A549 (cell line): Measurements from ENCODE around the gene DDX56. TPM values are rescaled to one million over a fixed set of nuclear protein-coding genes. Genes with fewer than 3 reads are reported as not detected.

Experiments
- ATAC-seq, 2 experiments: fragments of 200-7000 bp in 1 of 2; fragments of >200 bp in 1 of 2; cut with Nextera tagmentation in 1 of 2; cut with Tn5 transposase in 1 of 2; 3 replicates each; pipeline versions ENCODE4 v1.8.0 to v1.9.1; 2018 to 2020; ENCODE audit warnings: mild to moderate bottlenecking in 1 of 2, moderate library complexity in 1 of 2
- CTCF ChIA-PET: fragments of 300-600 bp; sonication (Branson Sonifier 250); formaldehyde crosslinking; extraction: SDS; loops from one replicate; lab custom pipeline; 2021; ENCODE audit warnings: antibody characterized with exemption, inconsistent platforms; lab: Yijun Ruan, JAX
- POLR2A ChIA-PET: fragments of 350-600 bp; formaldehyde crosslinking; extraction: SDS; loops from one replicate; lab custom pipeline; 2021; ENCODE audit warnings: antibody characterized with exemption, inconsistent platforms; lab: Yijun Ruan, JAX
- DNase-seq, 2 experiments: peaks; one replicate each; pipeline versions ENCODE4 v3.0.0 to v3.0.0-alpha.2; 2011 to 2016; ENCODE audit warnings: low read depth in 1 of 2, low spot score in 1 of 2
- FAIRE-seq: peaks from 2 replicates; lab custom pipeline; 2011; peaks lifted over from hg19 to GRCh38; lab: Jason Lieb, UNC
- H3K27ac ChIP-seq, 2 experiments: fragments of >200 bp; sonication (Bioruptor Twin); formaldehyde crosslinking; 3 replicates each; pipeline ENCODE4 v1.5.1; 2016 to 2017
- H3K4me1 ChIP-seq: fragments of >200 bp; sonication (Bioruptor Twin); formaldehyde crosslinking; 3 replicates; pipeline ENCODE4 v1.6.1; 2016
- H3K4me2 ChIP-seq: fragments of >200 bp; sonication (Bioruptor Twin); formaldehyde crosslinking; 3 replicates; pipeline ENCODE4 v1.6.1; 2016
- H3K4me3 ChIP-seq: fragments of >200 bp; sonication (Bioruptor Twin); formaldehyde crosslinking; 3 replicates; pipeline ENCODE4 v1.5.1; 2016
- H3K9me3 ChIP-seq: fragments of >200 bp; sonication (Bioruptor Twin); formaldehyde crosslinking; 3 replicates; pipeline ENCODE4 v1.6.1; 2016
- BHLHE40 ChIP-seq: IDR thresholded peaks from 2 replicates; pipeline ENCODE4 v1.6.1; 2012; ENCODE audit warnings: low read depth, low read length, inconsistent platforms
- CBX8 ChIP-seq: fragments of 200-600 bp; sonication (generic); IDR thresholded peaks from 2 replicates; pipeline ENCODE4 v1.6.1; 2016
- CHD2 ChIP-seq: fragments of 150-350 bp; IDR thresholded peaks from 2 replicates; pipeline ENCODE4 v1.6.1; 2014; ENCODE audit warnings: low read length; ENCODE audit not compliant: partially characterized antibody
- FOSB ChIP-seq: fragments of 250-450 bp; sonication (Bioruptor Pico); IDR thresholded peaks from 2 replicates; pipeline ENCODE4 v1.5.0; 2020; ENCODE audit warnings: mild to moderate bottlenecking, moderate library complexity
- HOXB5 ChIP-seq: fragments of 250-450 bp; sonication (Bioruptor Pico); IDR thresholded peaks from 2 replicates; pipeline ENCODE4 v1.5.0; 2020; ENCODE audit warnings: mild to moderate bottlenecking, moderate library complexity
- JUN ChIP-seq, 2 experiments: fragments of >200 bp; sonication (Bioruptor Twin); formaldehyde crosslinking; IDR thresholded peaks; 2 replicates in 1 of 2; 3 replicates in 1 of 2; pipeline ENCODE4 v1.6.1; 2016 to 2017
- JUNB ChIP-seq: fragments of >200 bp; sonication (Bioruptor Twin); formaldehyde crosslinking; IDR thresholded peaks from 2 replicates; pipeline ENCODE4 v1.6.1; 2016
- MAZ ChIP-seq: fragments of 150-350 bp; IDR thresholded peaks from 2 replicates; pipeline ENCODE4 v1.6.1; 2014; ENCODE audit warnings: antibody characterized with exemption, low read depth, low read length, borderline replicate concordance
- POLR2A ChIP-seq: IDR thresholded peaks from 2 replicates; pipeline ENCODE4 v1.6.1; 2012; ENCODE audit warnings: mild to moderate bottlenecking, low read length
- RNF2 ChIP-seq: fragments of 200-600 bp; sonication (generic); IDR thresholded peaks from 2 replicates; pipeline ENCODE4 v1.6.1; 2016; ENCODE audit warnings: low read depth, mild to moderate bottlenecking, antibody characterized with exemption, moderate library complexity, borderline replicate concordance
- SMC3 ChIP-seq: fragments of >200 bp; sonication (Bioruptor Twin); formaldehyde crosslinking; IDR thresholded peaks from 3 replicates; pipeline ENCODE4 v1.6.1; 2018; ENCODE audit warnings: inconsistent platforms
- SREBF2 ChIP-seq: fragments of 450-650 bp; IDR thresholded peaks from 2 replicates; pipeline ENCODE4 v1.6.1; 2014; ENCODE audit warnings: mild to moderate bottlenecking, moderate library complexity
- TFCP2L1 ChIP-seq: fragments of 250-450 bp; sonication (Bioruptor Pico); IDR thresholded peaks from 2 replicates; pipeline ENCODE4 v1.5.0; 2021; ENCODE audit warnings: mild to moderate bottlenecking
- ZFP36 ChIP-seq: fragments of 450-650 bp; IDR thresholded peaks from 2 replicates; pipeline ENCODE4 v1.6.1; 2014; ENCODE audit warnings: borderline replicate concordance; ENCODE audit not compliant: partially characterized antibody
- ZSCAN20 ChIP-seq: fragments of 250-450 bp; sonication (Bioruptor Pico); IDR thresholded peaks from 2 replicates; pipeline ENCODE4 v1.8.0; 2022; ENCODE audit warnings: mild to moderate bottlenecking, moderate library complexity
- WGBS: methylation state at CpG from one replicate; pipeline ENCODE4 v1.1.6; 2017; ENCODE audit errors: missing lambda C conversion rate; 5-methylcytosine and 5-hydroxymethylcytosine counted together
- polyA plus RNA-seq, 4 experiments: library from polyadenylated mRNA; depleted of rRNA in 3 of 4; stranded (reverse); fragments of >200 nt; fragmentation: RNase III in 1 of 4; extraction: RNeasy Plus Mini Kit Qiagen cat#74134 plus additional on column Dnase treatment in 1 of 4; gene quantifications; 2 replicates in 3 of 4; 3 replicates in 1 of 4; pipeline ENCODE4 v1.2.3, GENCODE V29; 2011 to 2017
- TF ChIP-seq, protein P1 (sequence below): fragments of 450-650 bp; IDR thresholded peaks from 2 replicates; pipeline ENCODE4 v1.6.1; 2014; ENCODE audit warnings: antibody characterized with exemption
- TF ChIP-seq, protein P2 (sequence below): fragments of >200 bp; sonication (Bioruptor Twin); formaldehyde crosslinking; IDR thresholded peaks from 3 replicates; pipeline ENCODE4 v1.5.1; 2016
- TF ChIP-seq, protein P3 (sequence below): IDR thresholded peaks from 2 replicates; pipeline ENCODE4 v1.6.1; 2012
- TF ChIP-seq, protein P4 (sequence below): fragments of 250-450 bp; sonication (Bioruptor Pico); IDR thresholded peaks from 2 replicates; pipeline ENCODE4 v1.5.0; 2020; ENCODE audit warnings: low read depth, mild to moderate bottlenecking, moderate library complexity
- TF ChIP-seq, protein P5 (sequence below): fragments of 200-600 bp; sonication (generic); IDR thresholded peaks from 2 replicates; pipeline ENCODE4 v1.6.1; 2016; ENCODE audit warnings: antibody characterized with exemption, mild to moderate bottlenecking, moderate library complexity
- TF ChIP-seq, protein P6 (sequence below): IDR thresholded peaks from 2 replicates; pipeline ENCODE4 v1.6.1; 2012
- TF ChIP-seq, protein P7 (sequence below): IDR thresholded peaks from 2 replicates; pipeline ENCODE4 v1.6.1; 2012; ENCODE audit warnings: low read depth, borderline replicate concordance

DDX56 gene
- polyA plus RNA-seq, 2 of the 4 experiments (the other 2 are of a cell fraction): 96.1 to 97.7 TPM

DNA sequence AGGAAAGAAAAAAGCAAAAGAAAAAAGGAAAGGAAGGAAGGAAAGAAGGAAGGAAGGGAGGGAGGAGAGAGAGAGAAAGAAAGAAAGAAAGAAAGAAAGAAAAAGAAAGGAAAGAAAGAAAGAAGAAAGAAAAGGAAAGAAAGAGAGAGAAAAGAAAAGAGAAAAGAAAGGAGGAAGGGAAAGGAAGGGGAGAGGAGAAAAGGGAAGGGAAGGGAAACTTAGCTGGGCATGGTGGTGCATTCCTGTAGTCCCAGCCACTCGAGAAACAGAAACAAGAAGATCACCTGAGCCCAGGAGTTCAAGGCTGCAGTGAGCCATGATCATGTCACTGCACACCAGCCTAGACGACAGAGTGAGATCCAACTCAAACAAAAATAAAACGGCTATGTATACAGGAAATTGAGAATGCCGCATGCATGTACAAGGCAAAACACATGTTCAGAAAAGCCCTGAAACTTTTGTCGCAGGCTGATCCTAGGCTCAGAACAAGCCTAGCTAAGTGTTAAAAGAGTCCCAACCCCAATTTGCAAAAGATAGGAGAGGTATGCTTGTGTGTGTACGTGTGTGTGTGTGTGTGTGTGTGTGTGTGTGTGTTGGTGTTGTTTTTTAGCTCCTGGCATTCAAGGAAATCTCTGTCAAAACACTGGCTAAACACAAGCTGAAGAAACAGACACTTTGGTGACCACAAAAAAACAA lies 26.0 kb downstream of the DDX56 start (continued):
- TF ChIP-seq, protein P1, sequence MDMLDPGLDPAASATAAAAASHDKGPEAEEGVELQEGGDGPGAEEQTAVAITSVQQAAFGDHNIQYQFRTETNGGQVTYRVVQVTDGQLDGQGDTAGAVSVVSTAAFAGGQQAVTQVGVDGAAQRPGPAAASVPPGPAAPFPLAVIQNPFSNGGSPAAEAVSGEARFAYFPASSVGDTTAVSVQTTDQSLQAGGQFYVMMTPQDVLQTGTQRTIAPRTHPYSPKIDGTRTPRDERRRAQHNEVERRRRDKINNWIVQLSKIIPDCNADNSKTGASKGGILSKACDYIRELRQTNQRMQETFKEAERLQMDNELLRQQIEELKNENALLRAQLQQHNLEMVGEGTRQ: no peak

DNA sequence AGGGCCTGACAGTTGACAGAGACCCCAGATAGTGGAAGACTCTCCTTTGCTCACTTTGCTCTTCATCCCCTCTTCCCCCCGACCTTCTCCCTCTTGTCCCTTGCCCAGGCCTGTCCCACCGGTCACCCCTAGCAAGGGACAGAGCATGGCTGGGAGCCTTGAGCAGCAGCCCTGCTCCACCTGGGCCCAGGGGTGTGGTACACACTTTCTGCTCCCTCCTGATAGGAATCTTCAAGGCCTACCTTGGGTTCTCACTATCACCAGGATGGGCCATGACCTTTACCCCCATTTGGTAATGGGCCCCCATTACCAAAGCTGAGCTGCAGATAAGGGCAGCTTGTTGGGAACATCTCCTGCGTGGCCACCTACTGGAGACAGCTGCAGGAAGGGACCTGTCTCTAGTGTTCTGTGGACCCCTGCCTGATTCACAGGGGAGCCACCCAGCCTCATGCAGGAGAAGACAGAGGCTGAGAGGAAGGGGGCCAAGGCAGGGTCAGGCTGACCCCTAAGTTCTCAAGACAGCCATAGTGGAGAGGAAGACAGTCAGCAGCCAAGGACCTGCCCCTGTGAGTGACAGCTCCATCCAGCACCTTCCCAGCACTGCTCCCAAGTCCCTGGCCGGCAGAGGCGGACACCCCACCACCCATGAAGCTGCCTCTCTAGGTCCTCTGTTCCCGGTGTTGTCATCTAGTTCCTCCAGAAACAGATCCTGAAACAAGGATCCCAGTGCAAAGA lies 31.7 kb downstream of the DDX56 start:
- H3K4me1 ChIP-seq: peaks cover 18% of the 10 kb centered on the region
- no peak overlapping the region for H3K4me3 ChIP-seq
- H3K9me3 ChIP-seq: no peaks in the 10 kb centered on the region
- no peak overlapping the region for H3K4me2 ChIP-seq
- CTCF ChIA-PET: interaction anchor here (0.6 to 5.7 kb wide), 5 partner anchors 7 to 302 kb away, joined by 3 to 30 read pairs (median 5); no protein-coding TSS in a partner anchor
- POLR2A ChIA-PET: interaction anchor here (0.7 kb wide), 1 partner anchor 32 kb away, joined by 3 read pairs; the partner anchor contains the start of gene DDX56
- no peak for DNase-seq
- ATAC-seq: peak in 1 of 2 experiments; percentile 17; a peak in 2 of 6 replicates
- 70% methylated on average over 6 of the region's 6 CpGs for WGBS
- no peak for FAIRE-seq
- peak overlapping the region in 1 of 2 experiments; percentile 55; a peak in 2 of 6 replicates for H3K27ac ChIP-seq
- TF ChIP-seq, protein P2, sequence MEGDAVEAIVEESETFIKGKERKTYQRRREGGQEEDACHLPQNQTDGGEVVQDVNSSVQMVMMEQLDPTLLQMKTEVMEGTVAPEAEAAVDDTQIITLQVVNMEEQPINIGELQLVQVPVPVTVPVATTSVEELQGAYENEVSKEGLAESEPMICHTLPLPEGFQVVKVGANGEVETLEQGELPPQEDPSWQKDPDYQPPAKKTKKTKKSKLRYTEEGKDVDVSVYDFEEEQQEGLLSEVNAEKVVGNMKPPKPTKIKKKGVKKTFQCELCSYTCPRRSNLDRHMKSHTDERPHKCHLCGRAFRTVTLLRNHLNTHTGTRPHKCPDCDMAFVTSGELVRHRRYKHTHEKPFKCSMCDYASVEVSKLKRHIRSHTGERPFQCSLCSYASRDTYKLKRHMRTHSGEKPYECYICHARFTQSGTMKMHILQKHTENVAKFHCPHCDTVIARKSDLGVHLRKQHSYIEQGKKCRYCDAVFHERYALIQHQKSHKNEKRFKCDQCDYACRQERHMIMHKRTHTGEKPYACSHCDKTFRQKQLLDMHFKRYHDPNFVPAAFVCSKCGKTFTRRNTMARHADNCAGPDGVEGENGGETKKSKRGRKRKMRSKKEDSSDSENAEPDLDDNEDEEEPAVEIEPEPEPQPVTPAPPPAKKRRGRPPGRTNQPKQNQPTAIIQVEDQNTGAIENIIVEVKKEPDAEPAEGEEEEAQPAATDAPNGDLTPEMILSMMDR: no peak
- no peak for TF ChIP-seq TFCP2L1 (CRISPR knock-in tag)
- TF ChIP-seq JUNB: no peak
- no peak for TF ChIP-seq SREBF2
- no peak for TF ChIP-seq ZFP36
- TF ChIP-seq, protein P3, sequence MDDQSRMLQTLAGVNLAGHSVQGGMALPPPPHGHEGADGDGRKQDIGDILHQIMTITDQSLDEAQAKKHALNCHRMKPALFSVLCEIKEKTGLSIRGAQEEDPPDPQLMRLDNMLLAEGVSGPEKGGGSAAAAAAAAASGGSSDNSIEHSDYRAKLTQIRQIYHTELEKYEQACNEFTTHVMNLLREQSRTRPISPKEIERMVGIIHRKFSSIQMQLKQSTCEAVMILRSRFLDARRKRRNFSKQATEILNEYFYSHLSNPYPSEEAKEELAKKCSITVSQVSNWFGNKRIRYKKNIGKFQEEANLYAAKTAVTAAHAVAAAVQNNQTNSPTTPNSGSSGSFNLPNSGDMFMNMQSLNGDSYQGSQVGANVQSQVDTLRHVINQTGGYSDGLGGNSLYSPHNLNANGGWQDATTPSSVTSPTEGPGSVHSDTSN: no peak
- TF ChIP-seq, all 56 proteins: peak for 0

DNA sequence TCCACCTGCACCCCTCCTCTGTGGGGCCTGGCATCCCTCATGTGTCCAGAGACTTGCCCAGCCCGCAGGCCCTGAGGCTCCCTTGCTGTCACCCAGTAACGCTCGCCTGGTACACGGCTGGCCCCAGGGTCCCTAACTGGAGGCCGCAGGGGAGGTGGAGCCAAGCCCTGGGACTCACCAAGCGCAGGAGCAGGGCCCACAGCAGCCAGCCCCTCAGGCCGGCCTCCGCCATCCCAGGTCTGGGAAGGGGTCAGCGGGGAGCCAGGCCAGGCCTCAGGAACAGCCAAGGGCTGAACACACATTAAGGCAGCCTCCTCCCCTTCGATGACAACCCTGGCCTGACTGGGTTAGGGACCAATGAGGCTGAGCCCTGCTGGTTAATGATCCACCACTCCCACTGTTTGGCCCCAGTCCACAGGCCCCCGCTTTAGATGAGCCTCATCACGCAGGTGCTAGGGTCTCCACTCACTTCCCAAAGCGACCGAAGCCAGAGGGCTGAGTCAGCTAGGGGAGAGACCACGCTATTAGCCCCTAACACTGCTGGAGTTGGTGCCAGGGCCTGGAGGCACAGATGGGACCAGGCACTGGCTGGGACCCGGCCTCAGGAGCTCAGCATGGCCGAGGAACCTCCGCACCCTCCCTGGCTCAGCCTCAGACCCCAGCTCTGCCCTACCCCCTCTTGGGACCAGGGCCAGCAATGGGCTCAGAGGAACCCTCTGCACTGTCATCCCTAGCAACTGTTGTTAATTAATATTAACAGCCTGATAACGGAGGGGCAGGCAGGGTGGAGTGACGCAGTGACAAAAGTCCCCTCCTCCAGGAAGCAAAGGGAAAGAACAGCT lies 32.5 kb downstream of the DDX56 start, which contains the start of gene NPC1L1:
TSS of gene NPC1L1 (minus strand) at position 303 of the 842 bp plus-strand sequence. CDS start at position 232, 71 bp downstream.
- H3K4me1 ChIP-seq: peaks cover 18% of the 10 kb centered on the region
- H3K27ac ChIP-seq: peak within 1 kb of the TSS in 1 of 2 experiments; percentile 24; a peak in 1 of 6 replicates
- FAIRE-seq (no peak), ATAC-seq (no peak), DNase-seq (no peak)
- 88% methylated on average over 14 of the region's 20 CpGs for WGBS
- H3K4me3 ChIP-seq: no peak within 1 kb of the TSS
- ChIA-PET CTCF (interaction anchor here (0.6 to 5.7 kb wide), 3 partner anchors 22 to 29 kb away, joined by 3 to 30 read pairs (median 3); no protein-coding TSS in a partner anchor), POLR2A (no interaction called here)
- H3K9me3 ChIP-seq: no peaks in the 10 kb centered on the region
- H3K4me2 ChIP-seq: no peak within 1 kb of the TSS
- TF ChIP-seq, protein P4, sequence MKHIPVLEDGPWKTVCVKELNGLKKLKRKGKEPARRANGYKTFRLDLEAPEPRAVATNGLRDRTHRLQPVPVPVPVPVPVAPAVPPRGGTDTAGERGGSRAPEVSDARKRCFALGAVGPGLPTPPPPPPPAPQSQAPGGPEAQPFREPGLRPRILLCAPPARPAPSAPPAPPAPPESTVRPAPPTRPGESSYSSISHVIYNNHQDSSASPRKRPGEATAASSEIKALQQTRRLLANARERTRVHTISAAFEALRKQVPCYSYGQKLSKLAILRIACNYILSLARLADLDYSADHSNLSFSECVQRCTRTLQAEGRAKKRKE (CRISPR knock-in tag): no peak
- TF ChIP-seq, protein P5, sequence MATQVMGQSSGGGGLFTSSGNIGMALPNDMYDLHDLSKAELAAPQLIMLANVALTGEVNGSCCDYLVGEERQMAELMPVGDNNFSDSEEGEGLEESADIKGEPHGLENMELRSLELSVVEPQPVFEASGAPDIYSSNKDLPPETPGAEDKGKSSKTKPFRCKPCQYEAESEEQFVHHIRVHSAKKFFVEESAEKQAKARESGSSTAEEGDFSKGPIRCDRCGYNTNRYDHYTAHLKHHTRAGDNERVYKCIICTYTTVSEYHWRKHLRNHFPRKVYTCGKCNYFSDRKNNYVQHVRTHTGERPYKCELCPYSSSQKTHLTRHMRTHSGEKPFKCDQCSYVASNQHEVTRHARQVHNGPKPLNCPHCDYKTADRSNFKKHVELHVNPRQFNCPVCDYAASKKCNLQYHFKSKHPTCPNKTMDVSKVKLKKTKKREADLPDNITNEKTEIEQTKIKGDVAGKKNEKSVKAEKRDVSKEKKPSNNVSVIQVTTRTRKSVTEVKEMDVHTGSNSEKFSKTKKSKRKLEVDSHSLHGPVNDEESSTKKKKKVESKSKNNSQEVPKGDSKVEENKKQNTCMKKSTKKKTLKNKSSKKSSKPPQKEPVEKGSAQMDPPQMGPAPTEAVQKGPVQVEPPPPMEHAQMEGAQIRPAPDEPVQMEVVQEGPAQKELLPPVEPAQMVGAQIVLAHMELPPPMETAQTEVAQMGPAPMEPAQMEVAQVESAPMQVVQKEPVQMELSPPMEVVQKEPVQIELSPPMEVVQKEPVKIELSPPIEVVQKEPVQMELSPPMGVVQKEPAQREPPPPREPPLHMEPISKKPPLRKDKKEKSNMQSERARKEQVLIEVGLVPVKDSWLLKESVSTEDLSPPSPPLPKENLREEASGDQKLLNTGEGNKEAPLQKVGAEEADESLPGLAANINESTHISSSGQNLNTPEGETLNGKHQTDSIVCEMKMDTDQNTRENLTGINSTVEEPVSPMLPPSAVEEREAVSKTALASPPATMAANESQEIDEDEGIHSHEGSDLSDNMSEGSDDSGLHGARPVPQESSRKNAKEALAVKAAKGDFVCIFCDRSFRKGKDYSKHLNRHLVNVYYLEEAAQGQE: no peak
- no peak for TF ChIP-seq BHLHE40
- TF ChIP-seq ZSCAN20 (CRISPR knock-in tag): no peak
- TF ChIP-seq HOXB5 (CRISPR knock-in tag): no peak
- TF ChIP-seq, protein P6, sequence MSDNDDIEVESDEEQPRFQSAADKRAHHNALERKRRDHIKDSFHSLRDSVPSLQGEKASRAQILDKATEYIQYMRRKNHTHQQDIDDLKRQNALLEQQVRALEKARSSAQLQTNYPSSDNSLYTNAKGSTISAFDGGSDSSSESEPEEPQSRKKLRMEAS: no peak
- no peak for TF ChIP-seq JUN (IDR thresholded peaks at IDR 0.05)
- TF ChIP-seq MAZ: no peak
- TF ChIP-seq RNF2: no peak
- no peak for TF ChIP-seq SMC3
- no peak for TF ChIP-seq POLR2A
- TF ChIP-seq FOSB (CRISPR knock-in tag): no peak
- TF ChIP-seq CHD2: no peak
- TF ChIP-seq, protein P7, sequence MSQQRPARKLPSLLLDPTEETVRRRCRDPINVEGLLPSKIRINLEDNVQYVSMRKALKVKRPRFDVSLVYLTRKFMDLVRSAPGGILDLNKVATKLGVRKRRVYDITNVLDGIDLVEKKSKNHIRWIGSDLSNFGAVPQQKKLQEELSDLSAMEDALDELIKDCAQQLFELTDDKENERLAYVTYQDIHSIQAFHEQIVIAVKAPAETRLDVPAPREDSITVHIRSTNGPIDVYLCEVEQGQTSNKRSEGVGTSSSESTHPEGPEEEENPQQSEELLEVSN: no peak
- no peak for TF ChIP-seq CBX8
